ENCODE results near the gene PSMD6. TPM values are rescaled to one million over a fixed set of nuclear protein-coding genes. Genes with fewer than 3 reads are reported as not detected.

The PSMD6 gene
- polyA plus RNA-seq, 4 donors = 51.4 to 65.2 (median 56.0) TPM

DNA sequence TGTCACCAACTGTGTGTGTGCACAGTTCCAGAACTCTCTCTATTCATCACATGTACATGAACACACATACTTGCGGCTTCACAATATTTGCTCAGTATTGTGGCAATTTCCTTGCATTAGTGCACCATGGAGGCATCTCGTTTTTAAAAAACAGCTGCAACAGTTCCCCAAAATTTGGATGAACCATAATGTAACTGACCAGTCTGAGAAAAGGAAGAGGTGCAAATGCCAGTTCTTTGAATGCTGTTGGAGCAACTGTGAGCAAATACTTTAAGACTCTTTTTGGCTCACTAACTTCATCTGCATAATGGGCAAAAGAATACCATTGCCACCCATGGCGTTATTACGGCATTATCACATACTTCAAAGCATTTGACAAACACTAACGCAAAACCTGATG, 38.3 kb upstream of the PSMD6 start:
- DNase-seq (no peak), FAIRE-seq (no peak)
- Histone ChIP-seq H3K36me3 (ENCODE audit: control insufficient read depth in 3 of 3, insufficient read depth in 2 of 3, low read depth in 1 of 3, low read length in 3 of 3) (no peaks in the 10 kb centered on the region), H3K27me3 (ENCODE audit: control insufficient read depth in 3 of 3, insufficient read depth in 3 of 3, low read length in 3 of 3) (no peaks in the 10 kb centered on the region), H3K4me1 (ENCODE audit: control insufficient read depth in 3 of 3, insufficient read depth in 2 of 3, low read depth in 1 of 3, low read length in 2 of 3) (no peaks in the 10 kb centered on the region), H3K4me3 (ENCODE audit: low read depth in 1 of 3, low read length in 3 of 3) (no peak overlapping the region), H3K9me3 (ENCODE audit: control insufficient read depth in 2 of 2, insufficient read depth in 1 of 2, low read depth in 1 of 2, low read length in 1 of 2) (no peaks in the 10 kb centered on the region), H3K27ac (ENCODE audit: low read depth in 1 of 3, low read length in 2 of 3) (no peak overlapping the region)
- 77 to 85% (median 78%) methylated on average over 5 of the region's 5 CpGs for WGBS, 3 donors

DNA sequence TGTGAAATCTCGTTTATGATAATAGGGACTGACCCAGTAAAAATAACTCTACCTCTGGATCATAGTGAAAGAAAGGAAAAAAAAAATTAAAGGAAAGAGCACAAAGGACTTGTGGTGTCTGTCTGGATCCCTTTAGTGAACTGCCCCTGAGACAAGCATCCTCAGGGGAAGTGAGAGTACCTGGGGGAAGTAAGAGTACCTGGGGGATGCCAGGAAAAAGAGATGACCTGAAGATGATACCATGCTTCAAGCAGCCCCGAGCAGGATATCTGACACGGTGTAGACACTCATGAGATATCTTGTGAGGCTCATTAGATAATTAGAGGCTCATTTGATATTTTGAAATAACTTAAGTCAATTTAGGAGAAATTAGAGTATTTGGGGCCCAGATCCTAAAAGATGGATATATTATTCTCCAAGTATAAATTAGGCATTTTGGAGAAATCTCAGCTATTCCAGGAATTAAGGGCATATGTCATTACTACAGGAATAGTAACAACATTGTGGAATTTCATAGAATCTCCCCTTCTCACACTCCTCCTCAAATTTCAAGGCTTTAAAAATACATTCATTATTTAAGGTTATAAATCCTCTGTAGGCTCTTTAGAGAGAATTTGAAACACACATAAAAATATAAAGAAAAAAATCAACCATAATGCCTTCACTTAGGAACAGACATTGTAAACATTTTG, 36.3 kb upstream of the PSMD6 start:
- Histone ChIP-seq H3K9me3 (ENCODE audit: control insufficient read depth in 2 of 2, insufficient read depth in 1 of 2, low read depth in 1 of 2, low read length in 1 of 2) (no peaks in the 10 kb centered on the region), H3K27ac (ENCODE audit: low read depth in 1 of 3, low read length in 2 of 3) (no peak overlapping the region), H3K27me3 (ENCODE audit: control insufficient read depth in 3 of 3, insufficient read depth in 3 of 3, low read length in 3 of 3) (no peaks in the 10 kb centered on the region), H3K4me1 (ENCODE audit: control insufficient read depth in 3 of 3, insufficient read depth in 2 of 3, low read depth in 1 of 3, low read length in 2 of 3) (no peaks in the 10 kb centered on the region), H3K36me3 (ENCODE audit: control insufficient read depth in 3 of 3, insufficient read depth in 2 of 3, low read depth in 1 of 3, low read length in 3 of 3) (no peaks in the 10 kb centered on the region), H3K4me3 (ENCODE audit: low read depth in 1 of 3, low read length in 3 of 3) (no peak overlapping the region)
- DNase-seq (no peak), FAIRE-seq (no peak)
- 77 to 80% (median 80%) methylated on average over 3 of the region's 3 CpGs for WGBS, 3 donors

DNA sequence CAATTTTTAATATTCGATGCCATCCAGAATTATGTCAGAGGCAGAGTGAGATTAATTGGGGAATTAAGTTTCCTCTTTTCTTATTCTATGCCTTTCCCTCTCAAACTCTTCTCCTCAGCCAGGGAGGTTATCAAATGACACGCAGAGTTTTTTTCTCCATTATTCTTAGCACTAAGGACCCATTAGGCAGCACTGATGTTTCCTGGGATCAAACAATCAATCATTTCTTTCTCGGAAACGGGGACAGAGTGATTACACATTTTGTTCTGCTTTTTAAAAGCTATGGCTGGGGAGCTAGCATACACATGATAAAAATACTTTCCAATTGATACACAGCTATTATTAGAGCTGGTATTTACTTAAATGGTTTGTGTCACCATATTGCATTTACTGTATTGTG, 35.3 kb upstream of the PSMD6 start:
- Histone ChIP-seq H3K36me3 (ENCODE audit: control insufficient read depth in 3 of 3, insufficient read depth in 2 of 3, low read depth in 1 of 3, low read length in 3 of 3) (no peaks in the 10 kb centered on the region), H3K4me3 (ENCODE audit: low read depth in 1 of 3, low read length in 3 of 3) (no peak overlapping the region), H3K27me3 (ENCODE audit: control insufficient read depth in 3 of 3, insufficient read depth in 3 of 3, low read length in 3 of 3) (no peaks in the 10 kb centered on the region), H3K4me1 (ENCODE audit: control insufficient read depth in 3 of 3, insufficient read depth in 2 of 3, low read depth in 1 of 3, low read length in 2 of 3) (no peaks in the 10 kb centered on the region), H3K27ac (ENCODE audit: low read depth in 1 of 3, low read length in 2 of 3) (no peak overlapping the region), H3K9me3 (ENCODE audit: control insufficient read depth in 2 of 2, insufficient read depth in 1 of 2, low read depth in 1 of 2, low read length in 1 of 2) (no peaks in the 10 kb centered on the region)
- no peak for FAIRE-seq
- DNase-seq = no peak
- WGBS, 3 donors = 46 to 76% (median 62%) methylated on average over 4 of the region's 4 CpGs

DNA sequence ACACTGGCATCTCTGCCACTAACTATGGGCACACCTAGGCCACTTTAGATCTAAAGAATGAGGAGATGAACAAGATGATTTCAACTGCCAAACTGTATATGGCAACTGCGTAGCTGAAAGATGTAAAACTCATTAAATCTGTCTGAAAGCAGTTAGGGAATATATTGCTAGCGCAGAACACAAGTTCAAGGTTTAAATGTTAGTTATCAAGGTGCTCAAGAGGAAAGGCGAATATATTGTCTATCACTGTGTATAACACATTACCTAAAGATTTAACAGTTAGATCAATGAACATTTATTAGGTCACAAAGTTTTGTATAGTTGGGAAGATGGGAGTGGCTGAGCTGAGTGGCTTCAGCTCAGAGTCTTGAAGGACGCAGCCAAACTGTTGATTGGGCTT, 33.9 kb upstream of the PSMD6 start:
- no peaks in the 10 kb centered on the region for H3K27me3 ChIP-seq (ENCODE audit: control insufficient read depth in 3 of 3, insufficient read depth in 3 of 3, low read length in 3 of 3)
- H3K4me1 ChIP-seq (ENCODE audit: control insufficient read depth in 3 of 3, insufficient read depth in 2 of 3, low read depth in 1 of 3, low read length in 2 of 3) = no peaks in the 10 kb centered on the region
- H3K4me3 ChIP-seq (ENCODE audit: low read depth in 1 of 3, low read length in 3 of 3) = no peak overlapping the region
- DNase-seq (no peak), FAIRE-seq (no peak)
- no peaks in the 10 kb centered on the region for H3K36me3 ChIP-seq (ENCODE audit: control insufficient read depth in 3 of 3, insufficient read depth in 2 of 3, low read depth in 1 of 3, low read length in 3 of 3)
- WGBS, 3 donors = 94 to 96% (median 95%) methylated on average over 4 of the region's 4 CpGs
- H3K9me3 ChIP-seq (ENCODE audit: control insufficient read depth in 2 of 2, insufficient read depth in 1 of 2, low read depth in 1 of 2, low read length in 1 of 2) = no peaks in the 10 kb centered on the region
- H3K27ac ChIP-seq (ENCODE audit: low read depth in 1 of 3, low read length in 2 of 3) = no peak overlapping the region

DNA sequence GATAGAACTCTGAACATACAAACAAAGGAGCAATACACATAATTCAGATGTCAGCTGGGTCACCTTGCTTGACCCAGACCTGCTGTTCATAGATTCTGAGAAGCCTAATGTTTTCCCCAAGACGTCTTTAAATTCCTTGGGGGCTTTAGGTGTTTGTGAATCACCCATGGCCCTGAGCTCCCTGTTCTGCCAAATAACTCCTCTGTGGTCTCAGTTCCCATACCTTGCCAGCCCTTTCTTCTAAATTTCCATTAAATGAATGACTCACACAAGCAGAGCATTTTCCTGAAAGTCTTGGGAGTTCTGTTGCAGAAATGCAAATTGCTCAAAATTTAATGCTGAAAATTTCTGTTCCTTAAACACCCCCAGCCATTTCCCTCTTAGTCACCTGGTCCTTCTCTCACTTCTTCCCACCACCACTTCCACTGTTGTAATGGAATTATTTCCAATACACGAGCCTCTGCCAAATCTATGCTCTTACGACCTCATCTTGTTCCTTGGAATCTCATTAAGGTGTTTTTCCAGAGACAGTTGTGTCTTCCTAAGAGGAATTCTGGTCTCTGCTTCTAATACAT, 33.4 kb upstream of the PSMD6 start:
- 70 to 77% (median 72%) methylated on average over 3 of the region's 3 CpGs for WGBS, 3 donors
- FAIRE-seq (no peak), DNase-seq (no peak)
- no peak overlapping the region for H3K27ac ChIP-seq (ENCODE audit: low read depth in 1 of 3, low read length in 2 of 3)
- H3K27me3 ChIP-seq (ENCODE audit: control insufficient read depth in 3 of 3, insufficient read depth in 3 of 3, low read length in 3 of 3) = no peaks in the 10 kb centered on the region
- no peak overlapping the region for H3K4me3 ChIP-seq (ENCODE audit: low read depth in 1 of 3, low read length in 3 of 3)
- no peaks in the 10 kb centered on the region for H3K36me3 ChIP-seq (ENCODE audit: control insufficient read depth in 3 of 3, insufficient read depth in 2 of 3, low read depth in 1 of 3, low read length in 3 of 3)
- H3K4me1 ChIP-seq (ENCODE audit: control insufficient read depth in 3 of 3, insufficient read depth in 2 of 3, low read depth in 1 of 3, low read length in 2 of 3) = no peaks in the 10 kb centered on the region
- no peaks in the 10 kb centered on the region for H3K9me3 ChIP-seq (ENCODE audit: control insufficient read depth in 2 of 2, insufficient read depth in 1 of 2, low read depth in 1 of 2, low read length in 1 of 2)

DNA sequence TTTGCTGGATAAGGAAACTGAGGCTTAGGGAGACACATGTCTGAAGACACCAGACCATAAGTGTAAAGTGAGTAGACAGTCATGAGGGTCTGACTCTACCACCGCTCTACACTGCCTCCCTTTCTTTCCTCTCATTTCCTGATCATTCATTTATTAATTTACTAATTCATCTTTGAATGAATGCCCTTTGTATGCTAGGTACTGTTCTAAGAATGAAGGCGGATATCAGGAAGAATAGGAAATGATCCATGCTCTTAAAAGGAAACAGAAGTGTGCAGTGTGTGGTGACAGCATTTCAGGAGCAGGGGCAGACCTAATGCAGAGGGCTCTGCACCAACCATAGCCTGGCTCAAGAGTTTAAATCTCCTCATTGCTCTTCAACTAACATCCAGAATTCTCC, 31.8 kb upstream of the PSMD6 start:
- Histone ChIP-seq H3K27me3 (ENCODE audit: control insufficient read depth in 3 of 3, insufficient read depth in 3 of 3, low read length in 3 of 3) (no peaks in the 10 kb centered on the region), H3K36me3 (ENCODE audit: control insufficient read depth in 3 of 3, insufficient read depth in 2 of 3, low read depth in 1 of 3, low read length in 3 of 3) (no peaks in the 10 kb centered on the region), H3K4me3 (ENCODE audit: low read depth in 1 of 3, low read length in 3 of 3) (no peak overlapping the region), H3K9me3 (ENCODE audit: control insufficient read depth in 2 of 2, insufficient read depth in 1 of 2, low read depth in 1 of 2, low read length in 1 of 2) (no peaks in the 10 kb centered on the region), H3K4me1 (ENCODE audit: control insufficient read depth in 3 of 3, insufficient read depth in 2 of 3, low read depth in 1 of 3, low read length in 2 of 3) (no peaks in the 10 kb centered on the region), H3K27ac (ENCODE audit: low read depth in 1 of 3, low read length in 2 of 3) (no peak overlapping the region)
- 81 to 87% (median 85%) methylated on average over 2 of the region's 2 CpGs for WGBS, 3 donors
- FAIRE-seq (no peak), DNase-seq (no peak)

DNA sequence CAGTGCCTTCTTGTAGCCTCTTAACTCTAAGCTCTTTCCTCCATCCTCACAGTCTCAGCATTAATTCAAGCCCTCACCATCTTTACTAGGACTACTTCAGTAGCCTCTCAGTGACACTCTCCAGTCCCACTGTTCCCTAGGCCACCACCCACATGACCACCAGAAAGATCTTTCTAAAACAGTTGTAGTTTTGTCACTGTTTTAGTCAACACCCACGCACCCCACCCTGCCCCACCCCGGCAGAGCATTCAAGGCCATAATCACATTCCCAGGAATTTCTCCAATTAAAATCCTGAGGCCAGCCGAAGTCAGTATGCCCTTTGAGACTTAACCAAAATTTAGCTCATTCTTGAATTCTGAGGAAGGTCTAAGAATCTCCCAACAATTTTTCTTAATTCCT, 31.2 kb upstream of the PSMD6 start:
- DNase-seq (no peak), FAIRE-seq (no peak)
- Histone ChIP-seq H3K27me3 (ENCODE audit: control insufficient read depth in 3 of 3, insufficient read depth in 3 of 3, low read length in 3 of 3) (no peaks in the 10 kb centered on the region), H3K4me3 (ENCODE audit: low read depth in 1 of 3, low read length in 3 of 3) (no peak overlapping the region), H3K36me3 (ENCODE audit: control insufficient read depth in 3 of 3, insufficient read depth in 2 of 3, low read depth in 1 of 3, low read length in 3 of 3) (no peaks in the 10 kb centered on the region), H3K27ac (ENCODE audit: low read depth in 1 of 3, low read length in 2 of 3) (no peak overlapping the region), H3K4me1 (ENCODE audit: control insufficient read depth in 3 of 3, insufficient read depth in 2 of 3, low read depth in 1 of 3, low read length in 2 of 3) (no peaks in the 10 kb centered on the region), H3K9me3 (ENCODE audit: control insufficient read depth in 2 of 2, insufficient read depth in 1 of 2, low read depth in 1 of 2, low read length in 1 of 2) (no peaks in the 10 kb centered on the region)
- 32 to 67% (median 62%) methylated on average over 3 of the region's 3 CpGs for WGBS, 3 donors

DNA sequence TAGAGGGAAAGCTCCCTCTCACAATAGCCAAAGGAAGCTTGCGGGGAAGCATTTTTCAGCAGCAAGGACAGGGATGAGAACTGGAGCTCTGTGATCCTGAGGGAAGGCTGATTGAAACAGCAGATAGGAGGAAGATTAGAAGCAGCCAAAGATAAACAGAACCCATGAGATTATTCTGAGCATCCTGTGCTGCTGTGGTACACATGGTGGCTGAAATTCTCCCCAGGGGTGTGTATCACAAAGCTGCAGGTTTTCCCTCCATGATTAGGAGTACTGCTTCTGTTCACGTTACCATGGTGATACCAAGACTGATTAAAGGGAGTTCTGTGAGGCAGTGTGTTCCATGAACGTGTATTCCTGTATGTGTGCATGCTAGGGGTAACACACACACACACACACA, 30.3 kb upstream of the PSMD6 start:
- 70 to 83% (median 73%) methylated on average over 3 of the region's 3 CpGs for WGBS, 3 donors
- Histone ChIP-seq H3K27ac (ENCODE audit: low read depth in 1 of 3, low read length in 2 of 3) (no peak overlapping the region), H3K27me3 (ENCODE audit: control insufficient read depth in 3 of 3, insufficient read depth in 3 of 3, low read length in 3 of 3) (peaks cover 0 to 6% (median 0%) of the 10 kb centered on the region in 3 donors), H3K4me3 (ENCODE audit: low read depth in 1 of 3, low read length in 3 of 3) (no peak overlapping the region), H3K4me1 (ENCODE audit: control insufficient read depth in 3 of 3, insufficient read depth in 2 of 3, low read depth in 1 of 3, low read length in 2 of 3) (no peaks in the 10 kb centered on the region), H3K36me3 (ENCODE audit: control insufficient read depth in 3 of 3, insufficient read depth in 2 of 3, low read depth in 1 of 3, low read length in 3 of 3) (no peaks in the 10 kb centered on the region), H3K9me3 (ENCODE audit: control insufficient read depth in 2 of 2, insufficient read depth in 1 of 2, low read depth in 1 of 2, low read length in 1 of 2) (no peaks in the 10 kb centered on the region)
- DNase-seq = no peak
- no peak for FAIRE-seq

DNA sequence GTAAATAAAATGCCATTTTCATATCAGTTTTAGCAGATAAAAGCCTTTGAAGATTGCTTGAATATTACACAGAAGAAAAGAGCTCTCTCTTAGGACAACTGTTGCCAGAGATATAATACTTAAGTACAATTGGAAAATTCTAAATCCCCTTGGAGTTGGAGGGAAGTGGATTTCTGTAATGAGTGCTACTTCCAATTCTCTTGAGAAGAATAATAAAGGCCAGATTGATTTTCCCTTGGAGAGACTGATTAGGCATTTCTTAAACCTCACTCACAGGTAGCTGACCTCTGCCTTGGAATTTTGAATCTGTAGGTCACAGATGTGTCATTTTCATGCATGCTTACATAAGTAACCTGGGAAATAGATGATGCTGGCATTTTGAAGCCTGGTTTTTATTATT, 29.8 kb upstream of the PSMD6 start:
- H3K27ac ChIP-seq (ENCODE audit: low read depth in 1 of 3, low read length in 2 of 3) = no peak overlapping the region
- FAIRE-seq = no peak

More for the DNA sequence above, 29.8 kb upstream of the PSMD6 start:
- Histone ChIP-seq H3K4me3 (ENCODE audit: low read depth in 1 of 3, low read length in 3 of 3) (no peak overlapping the region), H3K27me3 (ENCODE audit: control insufficient read depth in 3 of 3, insufficient read depth in 3 of 3, low read length in 3 of 3) (peaks cover 0 to 6% (median 0%) of the 10 kb centered on the region in 3 donors), H3K9me3 (ENCODE audit: control insufficient read depth in 2 of 2, insufficient read depth in 1 of 2, low read depth in 1 of 2, low read length in 1 of 2) (no peaks in the 10 kb centered on the region), H3K36me3 (ENCODE audit: control insufficient read depth in 3 of 3, insufficient read depth in 2 of 3, low read depth in 1 of 3, low read length in 3 of 3) (no peaks in the 10 kb centered on the region), H3K4me1 (ENCODE audit: control insufficient read depth in 3 of 3, insufficient read depth in 2 of 3, low read depth in 1 of 3, low read length in 2 of 3) (no peaks in the 10 kb centered on the region)
- DNase-seq = no peak
